Measurements from ENCODE around the gene DLL4. TPM values are rescaled to one million over a fixed set of nuclear protein-coding genes. Genes with fewer than 3 reads are reported as not detected.
"Not testable (repeated sequence)": the region's sequence is repeated elsewhere in the genome, so short reads cannot be mapped to it uniquely, and the experiment has no call there.

The DLL4 gene
- total RNA-seq, 2 experiments from 2014 or later: not detected

DNA sequence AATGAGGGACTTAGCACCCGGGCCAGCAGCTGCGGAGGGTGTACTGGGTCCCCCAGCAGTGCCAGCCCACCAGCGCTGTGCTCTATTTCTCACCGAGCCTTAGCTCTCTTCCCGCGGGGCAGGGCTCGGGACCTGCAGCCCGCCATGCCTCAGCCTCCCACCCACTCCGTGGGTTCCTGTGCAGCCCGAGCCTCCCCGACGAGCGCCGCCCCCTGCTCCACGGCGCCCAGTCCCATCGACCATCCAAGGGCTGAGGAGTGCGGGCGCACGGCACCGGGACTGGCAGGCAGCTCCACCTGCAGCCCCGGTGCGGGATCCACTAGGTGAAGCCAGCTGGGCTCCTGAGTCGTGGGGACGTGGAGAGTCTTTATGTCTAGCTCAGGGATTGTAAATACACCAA lies 32.6 kb downstream of the DLL4 start:
- H3K4me1 Mint-ChIP-seq; H3K9me3 Mint-ChIP-seq; H3K27me3 Mint-ChIP-seq; H3K27ac Mint-ChIP-seq; POLR2A ChIA-PET; DNase-seq; H3K36me3 Mint-ChIP-seq (ENCODE audit: low read depth); H3K4me3 Mint-ChIP-seq: not testable (repeated sequence)
- CTCF ChIA-PET: interaction anchor here (4.0 kb wide), 1 partner anchor 8 kb away, joined by 17 read pairs; the partner anchor contains the start of gene CHAC1

DNA sequence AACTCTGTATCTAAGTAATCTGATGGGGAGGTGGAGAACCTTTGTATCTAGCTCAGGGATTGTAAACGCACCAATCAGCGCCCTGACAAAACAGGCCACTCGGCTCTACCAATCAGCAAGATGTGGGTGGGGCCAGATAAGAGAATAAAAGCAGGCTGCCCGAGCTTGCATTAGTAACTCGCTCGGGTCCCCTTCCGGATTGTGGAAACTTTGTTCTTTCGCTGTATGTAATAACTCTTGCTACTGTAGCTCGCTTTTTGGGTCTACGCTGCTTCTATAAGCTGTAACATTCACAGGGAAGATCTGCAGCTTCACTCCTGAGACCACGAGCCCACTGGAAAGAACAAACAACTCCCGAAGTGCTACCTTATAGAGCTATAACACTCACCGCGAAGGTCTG lies 33.2 kb downstream of the DLL4 start:
- H3K4me3 Mint-ChIP-seq; DNase-seq; H3K9me3 Mint-ChIP-seq; H3K27ac Mint-ChIP-seq; H3K36me3 Mint-ChIP-seq (ENCODE audit: low read depth); H3K4me1 Mint-ChIP-seq; H3K27me3 Mint-ChIP-seq: not testable (repeated sequence)
- ChIA-PET CTCF (interaction anchor here (1.0 to 4.0 kb wide), 2 partner anchors 9 to 21 kb away, joined by 4 to 17 read pairs; partner anchors contain the start of gene CHAC1), POLR2A (interaction anchor here (1.2 kb wide), 1 partner anchor 34 kb away, joined by 3 read pairs; no protein-coding TSS in a partner anchor)

DNA sequence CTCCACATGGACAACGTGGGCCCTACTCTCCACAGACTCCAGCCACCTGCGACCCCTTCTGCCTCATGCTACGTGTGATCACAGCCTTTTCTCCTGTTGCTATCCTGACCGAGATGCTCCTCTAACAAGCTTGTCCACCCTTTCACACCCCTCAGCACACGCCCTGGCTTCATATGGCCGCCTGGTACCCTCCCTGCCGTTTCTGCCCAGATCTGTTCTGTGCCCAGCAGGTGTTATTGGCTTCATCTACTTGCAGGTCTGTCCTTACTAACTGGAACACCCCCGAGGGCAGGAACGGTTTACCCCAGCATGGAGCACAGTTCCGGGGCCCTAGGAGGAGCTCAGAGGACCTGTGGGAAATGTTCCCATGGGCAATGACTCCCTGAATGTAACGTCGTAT lies 34.1 kb downstream of the DLL4 start:
- Mint-ChIP-seq H3K4me3 (no peak overlapping the region), H3K36me3 (ENCODE audit: low read depth) (no peaks in the 10 kb centered on the region), H3K9me3 (no peaks in the 10 kb centered on the region), H3K27ac (no peak overlapping the region), H3K4me1 (peaks cover 2% of the 10 kb centered on the region), H3K27me3 (no peaks in the 10 kb centered on the region)
- CTCF ChIA-PET: interaction anchor here (1.0 to 4.0 kb wide), 3 partner anchors 10 to 69 kb away, joined by 4 to 17 read pairs (median 4); partner anchors contain the start of genes CHAC1 and VPS18
- no peak for DNase-seq
- POLR2A ChIA-PET: interaction anchor here (1.2 kb wide), 1 partner anchor 35 kb away, joined by 3 read pairs; no protein-coding TSS in a partner anchor

DNA sequence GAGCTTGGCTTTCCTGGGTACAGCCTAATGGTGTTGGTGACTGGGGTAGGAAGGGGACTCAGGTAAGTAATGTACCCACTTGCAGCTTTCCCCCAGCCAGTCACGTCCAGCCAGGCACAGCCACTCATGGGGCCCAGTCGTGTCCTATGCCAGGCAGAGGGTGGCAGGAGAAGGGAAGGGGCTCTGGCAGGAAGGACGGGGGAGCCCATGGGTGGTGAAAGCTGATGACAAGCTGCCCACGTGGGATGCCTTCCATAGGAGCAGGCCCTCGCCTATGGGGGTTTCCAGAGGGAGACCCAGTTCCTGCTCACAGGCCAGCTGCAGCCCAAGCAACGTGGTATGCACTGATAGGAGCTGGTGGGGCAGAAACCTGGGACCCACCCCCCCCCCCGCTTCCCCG lies 34.9 kb downstream of the DLL4 start:
- POLR2A ChIA-PET: interaction anchor here (2.2 kb wide), 1 partner anchor 12 kb away, joined by 5 read pairs; no protein-coding TSS in a partner anchor
- H3K9me3 Mint-ChIP-seq: no peaks in the 10 kb centered on the region
- no peak overlapping the region for H3K27ac Mint-ChIP-seq
- no peak overlapping the region for H3K4me3 Mint-ChIP-seq
- no peak for DNase-seq
- H3K27me3 Mint-ChIP-seq: no peaks in the 10 kb centered on the region
- H3K36me3 Mint-ChIP-seq (ENCODE audit: low read depth): no peaks in the 10 kb centered on the region
- H3K4me1 Mint-ChIP-seq: peaks cover 2% of the 10 kb centered on the region
- CTCF ChIA-PET: interaction anchor here (1.6 to 4.0 kb wide), 2 partner anchors 11 to 69 kb away, joined by 4 to 17 read pairs; partner anchors contain the start of genes CHAC1 and VPS18

DNA sequence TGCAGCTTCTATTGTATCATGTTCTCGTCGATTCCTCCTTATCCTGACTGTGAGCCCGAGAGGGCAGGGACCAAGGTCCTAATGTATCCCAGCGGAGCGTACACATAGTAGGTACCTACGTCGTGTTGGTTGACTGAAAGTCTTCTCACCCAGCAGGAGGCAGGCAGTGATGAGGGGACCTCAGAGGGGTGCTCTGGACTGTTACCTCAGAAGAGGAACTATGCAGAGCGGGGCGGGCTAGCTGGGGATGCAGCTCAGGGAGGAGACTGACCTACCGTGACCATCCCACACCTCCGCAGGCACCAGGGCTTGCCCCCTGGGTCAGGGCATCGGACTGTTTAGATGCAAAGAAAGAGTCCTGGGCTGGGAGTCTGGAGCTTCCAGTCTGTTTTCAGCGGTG lies 35.5 kb downstream of the DLL4 start:
- peaks cover 2% of the 10 kb centered on the region for H3K4me1 Mint-ChIP-seq
- H3K4me3 Mint-ChIP-seq: no peak overlapping the region
- ChIA-PET CTCF (interaction anchor here (1.1 to 4.0 kb wide), 2 partner anchors 11 to 59 kb away, joined by 3 to 17 read pairs; partner anchors contain the start of gene CHAC1), POLR2A (interaction anchor here (2.2 kb wide), 1 partner anchor 12 kb away, joined by 5 read pairs; no protein-coding TSS in a partner anchor)
- no peak overlapping the region for H3K27ac Mint-ChIP-seq
- no peaks in the 10 kb centered on the region for H3K9me3 Mint-ChIP-seq
- DNase-seq: no peak
- no peaks in the 10 kb centered on the region for H3K27me3 Mint-ChIP-seq
- H3K36me3 Mint-ChIP-seq (ENCODE audit: low read depth): no peaks in the 10 kb centered on the region

DNA sequence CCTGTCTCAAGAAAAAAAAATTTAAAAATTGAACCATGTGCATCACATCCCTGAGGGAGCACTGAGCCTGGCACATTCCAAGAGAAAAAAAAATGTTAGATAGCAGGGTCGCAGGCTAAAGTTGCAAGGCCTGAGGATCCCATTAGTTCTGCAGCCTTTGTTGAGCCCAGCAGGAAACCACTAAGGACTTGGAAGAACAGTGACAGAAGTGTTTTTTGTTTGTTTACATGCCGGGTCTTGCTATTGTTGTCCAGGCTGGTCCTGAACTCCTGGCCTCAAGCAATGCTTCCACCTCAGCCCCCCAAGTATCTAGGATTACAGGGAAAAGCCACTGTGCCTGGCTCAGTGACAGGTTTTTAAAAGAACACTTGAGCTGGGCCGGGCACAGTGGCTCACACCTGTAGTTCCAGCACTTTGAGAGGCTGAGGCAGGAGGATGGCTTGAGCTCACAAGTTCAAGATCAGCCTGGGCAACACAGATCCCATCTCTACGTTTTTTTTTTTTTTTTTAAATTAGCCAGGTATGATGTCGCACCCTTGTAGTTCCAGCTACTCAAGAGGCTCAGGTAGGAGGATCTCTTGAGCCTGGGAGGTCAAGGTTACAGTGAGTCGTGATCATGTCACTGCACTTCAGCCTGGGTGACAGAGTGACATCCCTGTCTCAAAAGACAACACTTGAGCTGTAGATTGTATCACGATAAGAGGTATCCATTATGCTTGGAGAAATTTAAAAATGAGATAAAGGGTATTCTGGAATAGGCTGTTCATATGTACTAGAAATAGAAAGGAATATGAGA lies 39.3 kb downstream of the DLL4 start:
- H3K27ac Mint-ChIP-seq: no peak overlapping the region
- no peaks in the 10 kb centered on the region for H3K9me3 Mint-ChIP-seq
- CTCF ChIA-PET: interaction anchor here (0.7 to 1.4 kb wide), 4 partner anchors 17 to 76 kb away, joined by 3 to 4 read pairs (median 3); no protein-coding TSS in a partner anchor

DNA sequence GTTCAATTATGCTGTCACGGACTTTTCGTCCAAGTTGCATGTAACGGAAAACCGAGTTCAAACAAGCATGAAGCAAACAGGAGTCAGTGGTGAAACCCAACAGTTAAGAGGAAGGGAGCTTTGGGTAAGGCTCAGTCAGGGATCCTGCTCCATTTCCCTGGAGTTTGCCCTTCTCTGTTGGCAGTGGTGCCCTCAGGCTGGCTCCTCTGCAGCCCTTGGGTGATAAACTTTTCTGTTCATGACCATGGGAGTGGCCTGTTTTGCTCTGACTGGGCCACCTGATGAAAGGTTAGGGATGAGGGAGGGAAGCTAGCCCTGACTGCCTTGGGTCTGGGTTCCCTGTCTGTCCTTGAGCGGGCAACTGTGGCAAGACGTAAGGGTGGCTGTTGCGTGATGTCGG lies 40.2 kb downstream of the DLL4 start:
- H3K27me3 Mint-ChIP-seq: no peaks in the 10 kb centered on the region
- H3K4me1 Mint-ChIP-seq: no peaks in the 10 kb centered on the region
- no peak overlapping the region for H3K27ac Mint-ChIP-seq
- no peak for DNase-seq
- POLR2A ChIA-PET: no interaction called here
- CTCF ChIA-PET: interaction anchor here (0.6 to 1.4 kb wide), 5 partner anchors 18 to 75 kb away, joined by 3 to 4 read pairs (median 3); no protein-coding TSS in a partner anchor
- no peaks in the 10 kb centered on the region for H3K36me3 Mint-ChIP-seq (ENCODE audit: low read depth)
- no peaks in the 10 kb centered on the region for H3K9me3 Mint-ChIP-seq
- H3K4me3 Mint-ChIP-seq: no peak overlapping the region

More for the DNA sequence above, 39.3 kb downstream of the DLL4 start:
- Mint-ChIP-seq H3K27me3 (no peaks in the 10 kb centered on the region), H3K36me3 (ENCODE audit: low read depth) (no peaks in the 10 kb centered on the region), H3K4me3 (no peak overlapping the region), H3K4me1 (no peaks in the 10 kb centered on the region)
- POLR2A ChIA-PET: no interaction called here
- DNase-seq: no peak

DNA sequence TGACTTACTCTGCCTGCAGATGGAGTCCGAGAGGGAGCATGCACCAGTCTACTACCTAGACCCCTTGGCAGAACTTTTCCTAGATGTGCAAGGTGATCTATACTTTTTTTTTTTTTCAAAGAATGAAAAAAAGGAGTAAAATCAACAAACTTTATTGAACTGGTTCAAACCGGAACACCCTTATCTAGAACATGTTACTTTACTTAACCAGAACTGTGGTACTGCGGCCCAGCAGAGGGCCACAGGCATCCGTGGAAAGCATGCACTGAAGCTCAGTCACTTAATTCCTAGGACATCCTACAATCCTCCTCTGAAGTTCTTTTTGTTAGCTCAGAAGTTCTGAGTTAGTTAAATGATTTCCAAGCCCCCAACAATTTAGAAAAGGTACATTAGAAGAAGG lies 45.7 kb downstream of the DLL4 start:
- ChIA-PET POLR2A (interaction anchor here (0.8 kb wide), 1 partner anchor 22 kb away, joined by 3 read pairs; the partner anchor contains the start of gene CHAC1), CTCF (interaction anchor here (0.6 to 2.1 kb wide), 5 partner anchors 21 to 290 kb away, joined by 3 to 6 read pairs (median 4); partner anchors contain the start of gene VPS18)
- Mint-ChIP-seq H3K27me3 (no peaks in the 10 kb centered on the region), H3K27ac (no peak overlapping the region), H3K36me3 (ENCODE audit: low read depth) (peaks cover 23% of the 10 kb centered on the region), H3K9me3 (no peaks in the 10 kb centered on the region), H3K4me3 (no peak overlapping the region), H3K4me1 (no peaks in the 10 kb centered on the region)
- DNase-seq: no peak

DNA sequence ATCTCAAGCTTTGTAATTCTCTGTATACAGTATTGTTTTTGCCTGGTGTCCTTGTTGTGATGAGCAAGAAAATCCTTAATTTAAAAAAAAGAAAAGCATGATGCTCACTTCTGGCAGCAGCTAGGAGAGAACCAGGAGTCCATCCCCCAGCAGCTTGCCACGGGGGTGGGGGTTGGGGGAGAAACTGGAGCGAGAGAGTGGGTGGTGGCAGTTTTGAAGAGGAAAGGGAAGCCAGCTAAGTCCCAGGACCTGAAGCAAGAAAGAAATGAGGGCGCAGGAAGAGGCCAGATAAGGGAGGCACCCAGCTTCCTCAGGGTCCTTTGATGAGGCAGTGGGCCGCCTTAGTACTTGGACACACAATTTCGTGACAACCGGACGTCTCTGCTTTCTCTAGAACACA lies 47.7 kb downstream of the DLL4 start:
- no peak overlapping the region for H3K4me3 Mint-ChIP-seq
- DNase-seq: no peak
- H3K4me1 Mint-ChIP-seq: peaks cover 3% of the 10 kb centered on the region
- H3K36me3 Mint-ChIP-seq (ENCODE audit: low read depth): peaks cover 43% of the 10 kb centered on the region
- no peaks in the 10 kb centered on the region for H3K27me3 Mint-ChIP-seq
- H3K9me3 Mint-ChIP-seq: no peaks in the 10 kb centered on the region
- H3K27ac Mint-ChIP-seq: no peak overlapping the region
- ChIA-PET POLR2A (interaction anchor here (1.8 kb wide), 1 partner anchor 12 kb away, joined by 5 read pairs; no protein-coding TSS in a partner anchor), CTCF (interaction anchor here (1.9 to 2.1 kb wide), 2 partner anchors 19 to 82 kb away, joined by 4 to 5 read pairs; partner anchors contain the start of gene VPS18)

DNA sequence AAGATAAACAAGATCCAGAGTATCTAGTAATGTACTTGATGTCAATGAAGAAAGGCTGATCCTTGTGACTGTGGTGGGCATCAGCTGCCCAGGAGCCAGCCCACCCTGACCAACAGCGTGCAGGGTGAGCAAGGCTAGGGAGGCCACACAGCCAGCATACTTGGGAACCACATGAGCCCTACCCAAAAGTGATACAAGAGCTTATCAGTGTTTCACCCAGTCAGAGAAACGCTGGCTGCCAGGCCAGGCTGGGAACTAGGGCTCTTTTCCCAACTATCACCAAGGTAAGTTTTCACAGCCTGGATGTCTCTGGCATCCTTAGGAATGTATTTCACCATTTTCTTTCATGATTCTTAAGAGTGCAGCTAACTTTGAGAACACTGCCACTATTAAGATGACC lies 49.0 kb downstream of the DLL4 start:
- Mint-ChIP-seq H3K36me3 (ENCODE audit: low read depth) (peaks cover 53% of the 10 kb centered on the region), H3K4me3 (no peak overlapping the region), H3K4me1 (peaks cover 4% of the 10 kb centered on the region), H3K9me3 (no peaks in the 10 kb centered on the region), H3K27me3 (no peaks in the 10 kb centered on the region), H3K27ac (no peak overlapping the region)
- ChIA-PET POLR2A (no interaction called here), CTCF (interaction anchor here (0.5 to 0.6 kb wide), 2 partner anchors 120 to 133 kb away, joined by 3 read pairs; no protein-coding TSS in a partner anchor)
- no peak for DNase-seq

DNA sequence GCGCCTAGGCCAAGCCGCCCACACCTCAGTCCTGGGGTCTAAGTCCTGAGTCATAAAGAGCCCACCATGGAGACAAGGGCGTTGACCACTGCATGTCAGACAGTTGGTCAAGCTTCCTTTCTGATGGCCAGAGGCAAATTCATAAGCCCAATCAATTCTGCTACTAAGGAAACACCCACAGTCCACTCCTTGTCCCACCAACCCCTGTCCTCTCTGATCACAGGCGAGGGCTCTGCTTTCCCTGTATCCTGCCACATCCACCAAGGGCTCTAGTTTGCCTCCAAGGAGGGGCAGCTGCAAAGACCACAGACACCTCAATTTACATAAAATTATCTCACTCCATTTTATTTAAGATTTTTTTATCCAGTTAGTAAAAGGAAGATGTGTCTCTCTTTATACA lies 49.4 kb downstream of the DLL4 start:
- Mint-ChIP-seq H3K27ac (no peak overlapping the region), H3K4me1 (peaks cover 4% of the 10 kb centered on the region), H3K27me3 (no peaks in the 10 kb centered on the region), H3K9me3 (no peaks in the 10 kb centered on the region), H3K4me3 (no peak overlapping the region), H3K36me3 (ENCODE audit: low read depth) (peaks cover 57% of the 10 kb centered on the region)
- ChIA-PET POLR2A (no interaction called here), CTCF (no interaction called here)
- no peak for DNase-seq

DNA sequence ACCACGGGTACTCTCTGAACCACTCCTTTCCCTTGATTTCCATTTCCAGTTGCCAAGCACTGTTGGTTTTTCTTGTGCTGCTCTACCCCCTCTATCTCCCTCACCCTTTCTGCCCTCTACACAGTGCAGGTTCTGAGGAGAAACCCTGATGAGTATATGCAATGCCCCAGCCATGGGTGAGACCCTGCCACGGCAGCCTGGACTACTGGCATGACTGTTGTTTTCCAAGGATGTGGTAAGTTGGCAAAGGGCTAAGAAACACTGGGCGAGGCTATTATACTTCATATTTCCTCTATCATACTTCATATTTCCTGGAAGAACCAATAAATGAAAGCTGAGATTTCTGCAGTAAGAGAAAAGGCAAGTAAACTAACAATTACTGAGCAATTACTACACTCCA lies 52.0 kb downstream of the DLL4 start:
- no peaks in the 10 kb centered on the region for H3K9me3 Mint-ChIP-seq
- H3K4me1 Mint-ChIP-seq: peaks cover 4% of the 10 kb centered on the region
- no peak overlapping the region for H3K27ac Mint-ChIP-seq
- no peak overlapping the region for H3K4me3 Mint-ChIP-seq
- ChIA-PET POLR2A (no interaction called here), CTCF (no interaction called here)
- peaks cover 72% of the 10 kb centered on the region for H3K36me3 Mint-ChIP-seq (ENCODE audit: low read depth)
- no peak for DNase-seq
- no peaks in the 10 kb centered on the region for H3K27me3 Mint-ChIP-seq

DNA sequence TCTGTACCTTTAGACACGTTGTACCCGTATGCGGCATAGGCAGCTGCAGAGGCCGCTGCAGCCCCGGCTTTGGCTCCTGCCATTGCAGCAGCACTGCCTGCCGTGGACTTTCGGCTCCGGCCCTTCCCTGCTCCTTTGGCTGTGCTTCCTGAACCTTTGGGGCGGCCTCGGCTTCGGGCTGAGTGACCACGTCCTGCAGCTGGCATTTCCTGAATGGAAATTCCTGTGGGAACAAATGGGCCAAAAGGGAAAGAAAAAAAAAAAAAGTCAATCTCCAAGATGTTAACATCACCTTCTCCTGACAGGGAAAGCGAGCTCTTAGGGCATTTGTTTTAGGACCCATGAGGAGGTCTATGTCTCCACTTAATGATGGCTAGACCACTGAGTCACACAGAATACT lies 53.7 kb downstream of the DLL4 start:
- CTCF ChIA-PET: interaction anchor here (1.5 kb wide), 1 partner anchor 41 kb away, joined by 5 read pairs; no protein-coding TSS in a partner anchor

More for the DNA sequence above, 53.7 kb downstream of the DLL4 start:
- POLR2A ChIA-PET: interaction anchor here (1.4 kb wide), 1 partner anchor 9 kb away, joined by 5 read pairs; no protein-coding TSS in a partner anchor
- peaks cover 73% of the 10 kb centered on the region for H3K36me3 Mint-ChIP-seq (ENCODE audit: low read depth)
- peaks cover 4% of the 10 kb centered on the region for H3K4me1 Mint-ChIP-seq
- H3K4me3 Mint-ChIP-seq: no peak overlapping the region
- H3K27ac Mint-ChIP-seq: no peak overlapping the region
- no peak for DNase-seq
- H3K9me3 Mint-ChIP-seq: no peaks in the 10 kb centered on the region
- H3K27me3 Mint-ChIP-seq: no peaks in the 10 kb centered on the region
